ENCODE measurements around the gene MBD6. TPM values are rescaled to one million over a fixed set of nuclear protein-coding genes. Genes with fewer than 3 reads are reported as not detected.

MBD6 gene
- polyA plus RNA-seq, 3 donors = 2.4 to 47.7 (median 2.6) TPM

DNA sequence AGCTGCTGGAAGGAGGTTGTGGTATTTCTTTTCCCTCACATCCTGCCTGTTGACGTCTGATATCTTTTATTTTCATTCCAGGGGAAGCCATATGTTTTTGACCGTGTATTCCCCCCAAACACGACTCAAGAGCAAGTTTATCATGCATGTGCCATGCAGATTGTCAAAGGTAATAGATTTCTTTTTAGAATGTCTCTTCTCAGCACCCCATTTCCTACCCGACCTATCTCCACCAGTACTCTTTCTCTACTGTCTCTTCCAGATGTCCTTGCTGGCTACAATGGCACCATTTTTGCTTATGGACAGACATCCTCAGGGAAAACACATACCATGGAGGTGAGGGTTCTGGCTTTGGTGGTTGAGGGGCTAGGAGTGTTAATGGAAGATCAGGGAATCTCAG, 40.7 kb downstream of the MBD6 start:
- Mint-ChIP-seq H3K27ac (no peak overlapping the region), H3K27me3 (ENCODE audit: low read depth in 3 of 3) (peaks cover 16 to 27% (median 27%) of the 10 kb centered on the region in 3 donors), H3K36me3 (no peaks in the 10 kb centered on the region), H3K4me1 (no peaks in the 10 kb centered on the region), H3K9me3 (peaks cover 0 to 2% (median 0%) of the 10 kb centered on the region in 7 donors), H3K4me3 (no peak overlapping the region)
- TF ChIP-seq, protein P1, sequence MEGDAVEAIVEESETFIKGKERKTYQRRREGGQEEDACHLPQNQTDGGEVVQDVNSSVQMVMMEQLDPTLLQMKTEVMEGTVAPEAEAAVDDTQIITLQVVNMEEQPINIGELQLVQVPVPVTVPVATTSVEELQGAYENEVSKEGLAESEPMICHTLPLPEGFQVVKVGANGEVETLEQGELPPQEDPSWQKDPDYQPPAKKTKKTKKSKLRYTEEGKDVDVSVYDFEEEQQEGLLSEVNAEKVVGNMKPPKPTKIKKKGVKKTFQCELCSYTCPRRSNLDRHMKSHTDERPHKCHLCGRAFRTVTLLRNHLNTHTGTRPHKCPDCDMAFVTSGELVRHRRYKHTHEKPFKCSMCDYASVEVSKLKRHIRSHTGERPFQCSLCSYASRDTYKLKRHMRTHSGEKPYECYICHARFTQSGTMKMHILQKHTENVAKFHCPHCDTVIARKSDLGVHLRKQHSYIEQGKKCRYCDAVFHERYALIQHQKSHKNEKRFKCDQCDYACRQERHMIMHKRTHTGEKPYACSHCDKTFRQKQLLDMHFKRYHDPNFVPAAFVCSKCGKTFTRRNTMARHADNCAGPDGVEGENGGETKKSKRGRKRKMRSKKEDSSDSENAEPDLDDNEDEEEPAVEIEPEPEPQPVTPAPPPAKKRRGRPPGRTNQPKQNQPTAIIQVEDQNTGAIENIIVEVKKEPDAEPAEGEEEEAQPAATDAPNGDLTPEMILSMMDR (IDR thresholded peaks at IDR 0.05) = no peak
- H3K4me2 ChIP-seq (replicated peaks; ENCODE audit: extremely low read depth, low read length, poor library complexity, severe bottlenecking) = no peak overlapping the region
- no peak overlapping the region for H3K9ac ChIP-seq (ENCODE audit: insufficient read depth, low read length, poor library complexity, severe bottlenecking)
- H3K4me3 ChIP-seq (replicated peaks in 1 of 3; ENCODE audit: low read depth in 2 of 3, low read length in 3 of 3) = no peak overlapping the region
- no peak overlapping the region for H3K27ac ChIP-seq (ENCODE audit: low read depth in 1 of 2, low read length in 2 of 2)
- H3K79me2 ChIP-seq (ENCODE audit: insufficient read depth, low read length) = no peaks in the 10 kb centered on the region
- H3K4me1 ChIP-seq (ENCODE audit: control insufficient read depth in 1 of 2, insufficient read depth in 2 of 2, low read length in 2 of 2) = no peaks in the 10 kb centered on the region
- no peaks in the 10 kb centered on the region for H3K9me3 ChIP-seq (replicated peaks in 1 of 2; ENCODE audit: control insufficient read depth in 1 of 2, insufficient read depth in 1 of 2, low read length in 2 of 2)
- intact Hi-C loops (cut with micrococcal nuclease) = no loop called here
- H3K36me3 ChIP-seq (replicated peaks in 1 of 2; ENCODE audit: control insufficient read depth in 1 of 2, insufficient read depth in 2 of 2, low read length in 2 of 2) = no peaks in the 10 kb centered on the region
- WGBS (ENCODE audit: insufficient coverage) = no CpG with 5 or more reads among the region's 4 CpGs
- no peaks in the 10 kb centered on the region for H4K20me1 ChIP-seq (ENCODE audit: insufficient read depth, low read length)
- no peak overlapping the region for H2AFZ ChIP-seq (ENCODE audit: insufficient read depth, low read depth, low read length, poor library complexity, severe bottlenecking)
- H3K27me3 ChIP-seq (ENCODE audit: control insufficient read depth in 2 of 2, insufficient read depth in 2 of 2, low read length in 2 of 2) = peaks cover 0 to 10% of the 10 kb centered on the region in 2 donors
- DNase-seq = no peak

DNA sequence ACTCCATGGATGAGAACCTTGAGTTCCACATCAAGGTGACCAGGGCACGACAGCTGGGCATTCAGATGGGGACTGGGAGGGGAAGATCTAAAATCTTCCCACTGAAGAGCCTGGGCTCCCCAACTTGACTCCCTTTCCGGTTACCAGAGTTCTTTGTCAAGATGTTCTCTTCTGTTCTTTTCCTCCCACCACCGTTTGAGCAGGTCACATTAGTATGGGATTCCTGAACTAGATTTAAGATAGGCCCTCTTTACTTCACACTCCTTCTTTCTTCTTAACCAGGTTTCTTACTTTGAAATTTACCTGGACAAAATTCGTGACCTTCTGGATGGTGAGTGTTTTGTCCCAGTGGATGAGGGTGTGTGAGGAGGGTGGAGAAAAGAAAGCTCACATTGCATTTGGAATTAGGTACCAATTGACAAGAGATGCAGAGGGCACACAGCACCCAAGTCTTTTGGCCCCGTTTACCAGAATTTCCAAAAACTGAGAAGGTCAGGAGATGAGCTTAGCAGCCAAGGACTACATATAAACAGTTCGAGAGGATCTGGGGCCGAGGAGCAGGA, 41.6 kb downstream of the MBD6 start:
- Mint-ChIP-seq H3K36me3 (no peaks in the 10 kb centered on the region), H3K27me3 (ENCODE audit: low read depth in 3 of 3) (peaks cover 16 to 27% (median 25%) of the 10 kb centered on the region in 3 donors), H3K27ac (peak overlapping the region in 1 of 7 donors; percentile 16), H3K4me3 (peak overlapping the region in 1 of 2 donors; percentile 8), H3K4me1 (no peaks in the 10 kb centered on the region), H3K9me3 (peaks cover 0 to 2% (median 0%) of the 10 kb centered on the region in 7 donors)
- Histone ChIP-seq H2AFZ (ENCODE audit: insufficient read depth, low read depth, low read length, poor library complexity, severe bottlenecking) (no peak overlapping the region), H4K20me1 (ENCODE audit: insufficient read depth, low read length) (no peaks in the 10 kb centered on the region), H3K27me3 (ENCODE audit: control insufficient read depth in 2 of 2, insufficient read depth in 2 of 2, low read length in 2 of 2) (peaks cover 0 to 10% of the 10 kb centered on the region in 2 donors), H3K79me2 (ENCODE audit: insufficient read depth, low read length) (no peaks in the 10 kb centered on the region), H3K9me3 (replicated peaks in 1 of 2; ENCODE audit: control insufficient read depth in 1 of 2, insufficient read depth in 1 of 2, low read length in 2 of 2) (no peaks in the 10 kb centered on the region), H3K9ac (ENCODE audit: insufficient read depth, low read length, poor library complexity, severe bottlenecking) (no peak overlapping the region), H3K36me3 (replicated peaks in 1 of 2; ENCODE audit: control insufficient read depth in 1 of 2, insufficient read depth in 2 of 2, low read length in 2 of 2) (no peaks in the 10 kb centered on the region), H3K27ac (ENCODE audit: low read depth in 1 of 2, low read length in 2 of 2) (no peak overlapping the region), H3K4me3 (replicated peaks in 1 of 3; ENCODE audit: low read depth in 2 of 3, low read length in 3 of 3) (no peak overlapping the region), H3K4me1 (ENCODE audit: control insufficient read depth in 1 of 2, insufficient read depth in 2 of 2, low read length in 2 of 2) (no peaks in the 10 kb centered on the region), H3K4me2 (replicated peaks; ENCODE audit: extremely low read depth, low read length, poor library complexity, severe bottlenecking) (no peak overlapping the region)
- 82% methylated on average over 1 of the region's 7 CpGs for WGBS (ENCODE audit: insufficient coverage)
- intact Hi-C loops (cut with micrococcal nuclease) = no loop called here
- TF ChIP-seq, protein P1 (IDR thresholded peaks at IDR 0.05) = no peak
- DNase-seq = no peak

Measured in CD14-positive monocyte (primary cell).